GM19099 (cell line): Measurements from ENCODE around the gene TBX5.

Experiments
- POLR2A ChIP-seq: IDR thresholded peaks from 3 replicates; pipeline ENCODE4 v1.6.1; 2011; ENCODE audit warnings: low read depth; ENCODE audit not compliant: insufficient read length; ENCODE audit errors: extremely low read depth

TBX5 gene

DNA sequence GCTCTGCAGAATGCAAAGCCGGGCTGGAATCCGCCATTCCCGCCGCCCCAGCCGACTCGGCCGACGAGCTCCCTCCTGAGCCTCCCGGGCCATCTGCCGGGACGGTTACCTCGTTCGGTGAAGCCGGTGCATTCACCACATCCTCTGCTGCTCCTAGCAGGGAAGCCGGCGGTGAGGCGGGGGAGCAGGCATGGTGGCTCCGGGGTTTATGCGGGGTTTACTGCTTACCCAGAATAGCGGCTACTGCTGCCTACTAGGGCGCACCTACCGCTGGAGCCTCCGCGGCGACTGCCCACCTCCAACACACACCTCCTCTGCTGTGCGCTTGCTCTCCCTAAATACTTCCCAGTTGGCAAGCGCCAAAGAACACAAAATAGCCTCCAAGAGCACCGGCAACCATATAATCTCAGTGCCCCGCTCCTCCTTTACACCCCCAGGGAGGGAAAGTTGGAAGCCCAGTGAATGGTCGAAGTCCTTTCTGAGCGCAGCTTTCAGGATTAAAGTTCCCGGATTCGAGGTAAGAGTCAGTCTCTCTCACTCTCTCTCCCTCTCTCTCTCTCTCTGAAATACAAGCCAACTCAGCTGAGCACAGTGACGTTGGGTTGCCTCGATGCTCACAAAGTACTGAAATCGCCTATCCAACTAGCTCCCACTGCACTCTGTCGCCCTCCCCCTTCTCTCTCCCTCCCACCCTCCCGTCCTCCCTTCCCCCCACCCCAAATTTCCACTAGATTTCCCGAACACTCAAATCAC, at the start of gene TBX5:
Gene TBX5 (minus strand): TSS at position 626 of the 753 bp plus-strand sequence. CDS start 2,246 bp downstream, outside the sequence.
- TF ChIP-seq POLR2A, result no peak

DNA sequence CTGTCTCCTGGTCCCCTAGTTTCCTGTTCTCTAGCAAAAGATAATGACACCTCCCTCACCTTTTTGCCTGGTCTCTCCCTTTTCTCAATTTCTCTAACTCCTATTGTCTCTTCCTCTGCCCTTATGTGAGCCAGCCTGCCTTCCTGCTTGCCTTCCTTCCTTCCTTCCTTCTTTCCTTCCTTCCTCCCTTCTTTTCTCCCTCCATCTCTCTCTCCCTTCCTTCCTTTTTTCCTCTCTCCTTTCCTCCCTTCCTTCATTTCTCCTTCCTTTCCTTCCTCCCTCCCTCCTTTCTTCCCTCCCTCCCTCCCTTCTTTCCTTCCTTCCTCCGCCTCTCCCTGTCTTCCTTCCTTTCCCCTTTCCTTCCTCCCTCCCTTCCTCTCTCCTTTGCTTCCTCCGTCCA, 45.7 kb upstream of the TBX5 start:
- TF ChIP-seq POLR2A, result no peak

DNA sequence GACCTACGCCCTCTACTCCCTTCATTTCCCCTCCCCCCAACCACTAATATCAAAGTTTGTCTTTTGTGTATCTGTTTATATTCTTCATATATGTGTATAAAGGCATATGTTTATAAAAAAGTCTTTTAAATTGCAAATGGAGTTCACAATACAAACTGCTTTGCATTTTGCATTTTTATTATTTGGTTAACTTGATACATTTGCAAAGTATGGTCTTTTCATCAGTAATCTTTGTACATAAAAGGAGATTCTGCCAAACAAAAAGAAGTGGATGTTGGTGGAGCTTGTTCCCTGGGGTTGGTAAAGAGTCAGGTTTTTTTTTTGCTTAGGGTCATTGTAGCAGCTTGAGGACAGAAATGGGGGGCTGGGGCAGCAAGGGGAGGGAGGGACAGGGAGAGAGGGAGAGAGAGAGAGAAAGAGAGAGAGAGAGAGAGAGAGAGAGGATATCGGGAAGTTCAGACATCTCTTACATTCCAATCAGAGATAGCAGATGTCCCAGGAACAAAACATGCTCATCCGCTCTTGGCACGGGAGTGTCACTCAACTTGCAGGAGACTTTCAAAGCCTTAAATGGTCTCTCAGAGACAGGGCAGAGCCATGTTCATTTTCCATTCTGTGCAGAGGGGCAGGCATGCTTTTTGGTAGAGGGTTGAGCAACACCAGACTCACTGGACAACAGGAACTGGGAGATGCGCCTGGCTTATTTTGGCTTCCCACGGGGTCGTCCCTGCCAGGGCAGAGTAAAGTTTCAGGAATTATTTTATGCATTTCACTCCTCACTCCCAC, 44.8 kb upstream of the TBX5 start:
- TF ChIP-seq POLR2A, result no peak

DNA sequence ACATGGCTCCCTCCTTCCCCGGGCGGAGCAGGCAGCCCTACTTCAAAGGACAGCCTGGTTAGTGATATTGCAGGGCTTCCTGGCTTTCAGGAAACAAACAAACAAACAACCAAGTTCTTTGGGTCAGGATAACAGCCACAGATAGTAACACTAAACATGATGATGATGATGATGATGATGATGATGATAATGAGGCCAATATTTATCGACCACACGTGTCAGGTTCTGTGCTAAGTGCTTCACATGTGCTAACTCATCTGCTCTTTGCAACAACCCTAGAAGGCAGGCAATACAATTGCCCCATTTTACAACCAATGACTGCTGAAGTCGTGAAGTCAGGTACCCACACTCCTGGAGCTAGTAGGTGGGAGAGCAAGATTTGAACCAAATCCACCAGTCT, 44.1 kb upstream of the TBX5 start:
- TF ChIP-seq POLR2A, result no peak

DNA sequence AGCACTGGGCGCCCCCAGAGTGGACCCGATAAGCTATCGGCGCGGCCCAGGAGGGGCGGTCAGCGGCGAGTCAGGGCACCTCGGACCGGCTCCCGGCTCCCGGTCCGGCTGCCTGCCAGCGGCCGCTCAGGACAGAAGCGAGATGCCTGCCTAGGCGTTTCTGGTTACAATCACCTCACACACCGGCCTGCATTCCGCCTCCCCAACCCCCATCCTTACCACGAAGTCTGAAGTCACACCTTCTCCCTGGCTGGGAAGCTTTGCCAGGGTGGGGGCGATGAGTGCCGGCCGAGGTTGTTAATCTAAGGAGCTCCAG, 42.6 kb upstream of the TBX5 start:
- no peak for TF ChIP-seq POLR2A

DNA sequence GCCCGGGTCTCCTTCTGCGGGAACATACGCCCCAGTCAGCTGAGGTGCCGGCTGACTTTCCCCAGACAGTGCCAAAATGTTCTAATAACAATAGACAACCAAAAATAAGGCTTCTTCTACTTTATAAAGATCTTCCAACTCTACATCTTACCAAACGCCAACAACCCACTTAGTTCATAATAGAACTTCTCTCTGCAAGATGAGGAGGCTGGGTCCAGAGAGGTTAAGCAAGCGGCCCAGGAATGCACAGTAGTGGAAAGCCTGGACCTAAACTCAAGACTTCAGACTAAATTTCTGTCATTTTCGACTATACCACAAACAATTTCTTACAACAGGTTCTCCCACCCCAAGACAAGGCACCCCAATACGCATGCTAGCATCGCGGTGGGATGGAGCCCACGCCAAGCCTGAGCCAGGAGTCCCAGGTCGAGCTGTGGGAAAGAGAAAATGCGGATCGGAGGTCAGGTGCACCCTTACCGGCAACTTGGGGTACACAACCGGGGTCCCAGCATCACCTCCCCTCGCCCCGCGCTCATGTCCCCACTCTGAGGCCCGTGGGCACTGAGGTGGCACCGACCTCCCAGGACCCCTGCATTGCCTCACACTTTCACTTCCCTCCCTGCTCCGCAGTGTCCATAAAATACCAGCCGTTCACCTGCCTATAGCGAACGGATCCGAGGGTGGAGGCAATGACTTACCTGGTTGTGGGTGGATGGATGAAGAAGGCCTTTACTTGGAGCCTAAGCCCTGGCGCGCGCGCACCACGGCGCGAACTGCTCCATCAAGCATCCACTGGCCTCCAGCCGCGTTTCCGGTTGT, 42.1 kb upstream of the TBX5 start:
- TF ChIP-seq POLR2A, result no peak

DNA sequence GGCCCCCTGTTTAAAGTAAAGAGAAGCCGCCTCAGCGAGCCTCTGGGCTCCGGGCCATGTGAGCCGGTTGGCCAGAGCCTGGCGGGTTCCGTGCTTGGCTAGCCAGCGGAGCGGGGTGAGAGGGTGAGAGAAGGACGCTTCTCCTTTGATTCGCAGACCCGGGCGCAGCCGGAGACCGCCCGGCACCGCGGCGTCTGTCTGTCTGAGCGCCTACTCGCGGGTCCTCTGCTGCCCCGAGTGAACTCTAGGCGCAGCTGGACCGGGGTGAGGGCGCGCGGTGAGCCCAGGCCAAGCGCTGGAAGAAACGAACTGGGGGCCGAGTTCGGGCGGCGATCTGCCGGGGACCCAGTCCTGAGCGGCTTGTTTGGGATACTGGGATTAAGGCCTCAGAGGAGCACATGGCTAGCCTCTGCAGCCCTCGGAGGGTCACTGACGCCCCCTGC, 41.4 kb upstream of the TBX5 start:
- no peak for TF ChIP-seq POLR2A

DNA sequence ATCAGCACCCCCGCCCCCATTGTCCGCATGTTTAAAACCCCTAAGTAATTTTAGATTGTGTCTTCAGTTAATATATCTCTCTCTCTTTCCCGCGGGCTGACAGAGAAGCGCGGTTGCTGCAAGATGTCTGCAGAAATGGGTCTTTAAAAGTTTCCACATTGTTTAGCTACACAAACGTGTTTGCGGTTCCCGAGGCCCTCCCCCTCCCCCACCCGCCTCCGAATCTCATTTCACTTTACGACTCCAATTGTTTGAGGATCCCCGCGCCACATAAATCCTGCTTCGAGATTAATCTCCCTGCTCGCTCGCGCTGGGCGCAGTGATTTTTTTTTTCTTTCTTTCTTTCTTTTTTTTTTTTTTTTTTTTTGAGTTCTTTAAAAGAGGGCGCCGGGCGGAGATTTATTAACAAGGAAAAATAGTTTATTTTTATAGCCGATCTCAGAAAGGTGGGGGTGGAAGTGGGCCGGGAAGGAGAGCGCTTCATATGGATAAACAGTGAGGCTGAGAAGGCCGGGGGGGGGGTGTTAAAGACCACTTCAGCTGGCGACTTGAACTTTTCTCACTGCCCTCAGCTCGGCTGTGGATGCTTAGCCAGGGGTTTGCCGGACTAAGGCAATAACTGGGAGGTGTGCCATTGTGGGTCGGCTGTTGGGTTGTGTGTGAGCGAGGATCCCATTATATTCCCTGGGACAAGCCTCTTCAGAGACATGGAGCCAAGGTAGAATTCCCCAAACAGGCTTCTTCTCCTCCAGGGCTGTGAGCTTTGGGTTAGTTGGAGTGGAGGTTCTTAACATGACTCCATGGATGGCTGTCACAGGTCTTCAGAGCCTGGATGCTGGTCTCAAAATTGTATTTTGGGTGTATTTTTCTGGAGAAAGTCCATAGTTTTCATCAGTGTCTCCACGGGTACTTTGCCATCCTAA, 39.7 kb upstream of the TBX5 start:
- TF ChIP-seq POLR2A, result no peak

DNA sequence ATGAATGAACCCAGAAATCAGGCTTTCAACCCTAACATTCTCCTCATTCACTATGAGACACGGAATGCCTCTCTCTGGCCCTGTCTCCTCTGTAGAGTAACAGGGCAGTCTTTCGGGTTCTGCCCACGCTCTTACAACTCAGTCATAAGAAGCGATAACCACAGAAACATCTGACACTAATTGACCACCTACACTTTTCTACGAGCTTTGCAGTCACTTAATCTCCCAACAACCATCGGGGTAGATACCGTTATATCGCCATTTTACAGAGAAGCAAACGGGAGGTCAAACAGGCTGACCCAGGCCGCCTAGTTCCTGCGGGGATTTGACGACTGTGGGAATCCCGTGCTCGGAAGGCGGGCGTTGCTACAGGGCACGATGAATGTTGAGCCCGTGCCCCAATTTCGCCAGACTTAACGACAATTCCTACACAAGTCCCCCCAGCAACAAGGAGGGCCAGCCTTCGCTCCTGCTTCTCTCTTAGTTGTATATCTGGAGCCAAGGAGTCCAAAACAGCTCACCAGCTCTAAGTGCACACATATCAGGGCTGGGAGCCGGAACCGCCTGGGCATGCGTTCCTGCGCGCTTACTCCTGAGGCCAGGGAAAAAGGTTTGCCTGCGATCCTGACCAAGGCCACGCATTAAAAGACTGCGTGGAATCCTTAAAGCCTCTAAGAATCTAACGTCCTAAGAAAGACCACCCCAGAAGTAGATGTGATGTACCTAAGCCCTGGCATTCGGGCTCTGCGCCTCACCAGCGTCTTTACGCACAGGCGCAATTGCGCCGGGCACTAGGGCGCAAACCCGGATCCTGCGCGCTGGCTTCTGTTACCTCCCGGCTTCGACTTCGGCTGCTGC, 38.7 kb upstream of the TBX5 start:
- no peak for TF ChIP-seq POLR2A

DNA sequence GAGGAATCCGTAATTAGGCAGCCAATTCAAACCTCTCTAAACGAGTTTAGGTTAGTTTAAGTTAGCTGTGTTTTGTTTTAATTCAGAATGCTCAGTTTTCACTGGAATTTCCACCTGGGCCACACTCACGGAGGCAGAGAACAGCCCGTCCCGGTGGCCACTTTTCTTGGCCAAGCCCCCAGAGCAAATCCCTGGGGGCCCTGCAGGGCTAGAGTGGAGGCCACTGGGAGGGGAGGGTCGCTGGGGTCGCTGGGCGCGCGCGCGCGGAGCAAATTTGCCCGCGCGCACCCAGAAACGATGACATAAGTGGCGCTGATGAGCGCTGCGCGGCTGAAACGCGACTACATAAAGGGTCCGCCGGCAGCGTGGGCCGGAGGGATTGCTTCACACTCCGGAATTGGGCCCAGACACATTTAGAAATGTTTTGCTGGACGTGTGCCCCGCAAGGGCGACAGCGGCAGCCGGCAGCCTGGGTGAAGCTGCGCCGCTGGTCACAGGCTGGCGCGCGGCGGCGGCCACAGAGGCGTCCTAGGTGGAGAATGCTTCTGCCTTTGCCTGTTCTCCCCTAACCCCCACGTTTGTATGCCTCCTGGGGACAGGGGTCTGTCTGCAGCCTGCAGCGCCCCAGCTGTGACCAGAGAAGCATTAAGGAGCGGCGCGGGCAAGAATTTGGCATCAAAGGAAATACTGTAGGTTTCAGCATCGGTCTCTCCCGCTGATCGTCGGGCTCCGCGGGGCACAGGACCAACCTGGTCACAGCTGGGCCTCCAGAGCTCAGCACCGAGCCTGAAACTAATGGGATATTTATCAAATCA, 37.9 kb upstream of the TBX5 start:
- TF ChIP-seq POLR2A, result no peak

DNA sequence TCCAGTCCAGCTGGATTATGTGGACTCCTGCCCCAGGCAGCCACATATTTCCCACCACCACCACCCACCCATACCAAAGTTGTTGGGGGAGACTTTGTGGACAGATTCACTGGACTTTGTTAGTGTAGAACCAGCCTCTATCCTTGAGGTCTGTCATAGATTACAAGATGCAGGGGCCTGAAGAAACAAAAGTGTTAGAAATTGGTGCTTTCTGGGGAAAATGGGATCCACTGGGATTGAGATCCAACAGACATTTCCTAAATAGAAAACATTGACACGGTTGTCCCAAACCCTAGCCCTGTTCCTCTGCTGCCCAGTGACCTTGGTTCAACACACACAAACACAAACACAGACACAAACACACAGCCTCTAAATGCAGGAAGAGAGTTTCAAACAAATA, 36.6 kb upstream of the TBX5 start:
- no peak for TF ChIP-seq POLR2A

DNA sequence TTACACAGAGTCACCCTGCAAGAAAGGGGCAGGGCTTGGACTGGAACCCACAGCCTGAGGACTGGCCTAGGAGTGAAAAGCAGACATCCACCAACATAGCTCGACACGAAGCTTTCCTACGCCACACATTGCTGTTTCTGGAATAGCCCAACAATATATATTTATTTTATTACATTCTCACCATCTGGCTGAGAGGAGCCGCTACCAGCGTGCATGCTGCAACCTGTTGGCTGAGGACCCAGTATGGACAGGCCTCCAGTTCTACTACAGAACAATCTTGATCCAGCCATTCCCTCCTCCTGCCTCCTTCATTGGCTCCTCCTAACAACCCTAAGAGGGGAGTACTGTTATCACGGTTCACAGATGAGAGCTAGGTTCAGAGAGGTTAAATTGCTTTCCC, 35.6 kb upstream of the TBX5 start:
- TF ChIP-seq POLR2A, result no peak

DNA sequence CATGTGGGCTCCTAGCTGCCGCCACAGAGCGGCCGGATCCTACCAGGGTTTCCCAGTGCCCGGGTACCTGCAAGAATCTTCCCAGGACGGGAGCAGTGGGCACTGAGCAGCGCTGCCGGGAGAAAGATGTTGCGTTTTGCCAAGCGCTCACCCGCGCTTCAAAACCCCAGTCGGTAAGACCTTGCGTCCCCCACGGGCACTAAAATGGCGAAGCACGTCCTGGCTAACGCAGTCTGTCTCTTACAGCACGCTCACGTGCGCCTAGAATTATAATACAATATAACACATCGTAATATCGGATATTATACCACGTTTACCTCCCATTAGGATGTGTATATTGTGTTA, 35.1 kb upstream of the TBX5 start:
- no peak for TF ChIP-seq POLR2A

DNA sequence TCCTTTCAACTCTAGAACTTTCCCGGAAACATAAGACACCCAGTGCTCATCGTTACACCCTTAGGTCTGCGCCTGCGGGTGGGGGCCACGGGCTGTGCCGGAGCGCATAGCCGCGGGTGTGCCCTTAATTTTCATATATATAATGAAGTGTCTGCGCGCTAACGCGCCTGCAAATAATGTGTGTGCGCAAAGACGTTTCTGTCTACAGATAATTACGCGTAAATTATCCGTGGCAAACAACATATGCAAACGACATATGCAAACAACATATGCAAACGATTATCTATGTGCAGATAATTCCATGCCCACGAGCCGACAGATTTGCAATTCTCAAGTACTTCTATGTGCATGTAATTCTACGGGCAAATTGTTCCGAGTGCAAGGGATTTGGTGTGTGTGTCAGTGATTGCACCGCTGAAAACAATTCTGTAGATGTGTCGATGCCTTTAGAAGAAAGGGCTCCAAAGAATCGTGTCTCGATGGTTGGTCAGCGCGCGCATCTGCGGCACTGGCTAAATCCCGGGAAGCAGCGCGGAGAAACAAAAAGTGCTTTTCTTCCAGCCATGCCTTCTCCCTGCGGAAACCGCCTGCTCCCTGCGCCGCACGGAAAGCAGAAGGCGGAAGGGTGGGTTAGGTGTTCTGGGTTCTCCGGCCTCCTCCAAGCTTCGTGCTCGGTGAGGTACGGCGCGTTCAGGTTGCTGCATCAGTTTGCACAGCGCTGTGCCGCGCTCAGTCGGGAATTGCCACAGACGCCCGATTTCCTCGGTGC, 34.5 kb upstream of the TBX5 start:
- TF ChIP-seq POLR2A, result no peak
